Suprapubic skin (tissue), 3 donors: Measurements from ENCODE around the gene ZDHHC14.

ENCODE experiments used
- EP300 ChIP-seq: sonication (generic); formaldehyde crosslinking; IDR thresholded peaks from one replicate; pipeline ENCODE4 v1.6.1; 2017; ENCODE audit warnings: antibody characterized with exemption
- POLR2A ChIP-seq, 2 donors: fragments of 450-650 bp; IDR thresholded peaks; one replicate each; pipeline ENCODE4 v1.6.1; 2017; ENCODE audit warnings: antibody characterized with exemption in 2 of 2, mild to moderate bottlenecking in 2 of 2, moderate library complexity in 2 of 2
- TF ChIP-seq, protein P1 (sequence below), 2 donors: fragments of 200-600 bp in 1 of 2; fragments of 450-650 bp in 1 of 2; sonication (generic) in 1 of 2; IDR thresholded peaks; one replicate each; pipeline ENCODE4 v1.5.1; 2016 to 2019; ENCODE audit warnings: antibody characterized with exemption in 2 of 2, mild to moderate bottlenecking in 1 of 2, moderate library complexity in 1 of 2

DNA sequence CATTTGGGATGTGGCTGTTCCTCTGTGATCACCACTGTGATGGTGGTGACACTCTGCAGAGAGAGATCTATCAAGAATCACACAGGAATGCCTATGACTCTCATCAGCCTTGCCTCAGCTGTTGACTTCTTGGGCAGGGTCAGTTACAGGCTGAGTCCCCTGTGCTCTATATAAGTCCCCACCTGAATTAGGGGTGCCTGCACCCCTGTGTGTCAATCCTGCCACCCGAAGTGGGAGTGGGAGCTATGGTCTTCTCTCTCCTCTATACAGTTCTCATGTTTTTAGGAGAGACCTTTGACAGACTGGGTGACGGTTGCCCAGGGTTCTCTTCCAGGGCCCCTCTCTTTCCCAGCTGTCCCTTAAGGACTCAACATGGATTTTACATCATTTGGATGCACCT, 173.8 kb downstream of the ZDHHC14 start:
- TF ChIP-seq POLR2A (IDR thresholded peaks at IDR 0.05): no peak
- no peak for TF ChIP-seq EP300
- TF ChIP-seq, protein P1, sequence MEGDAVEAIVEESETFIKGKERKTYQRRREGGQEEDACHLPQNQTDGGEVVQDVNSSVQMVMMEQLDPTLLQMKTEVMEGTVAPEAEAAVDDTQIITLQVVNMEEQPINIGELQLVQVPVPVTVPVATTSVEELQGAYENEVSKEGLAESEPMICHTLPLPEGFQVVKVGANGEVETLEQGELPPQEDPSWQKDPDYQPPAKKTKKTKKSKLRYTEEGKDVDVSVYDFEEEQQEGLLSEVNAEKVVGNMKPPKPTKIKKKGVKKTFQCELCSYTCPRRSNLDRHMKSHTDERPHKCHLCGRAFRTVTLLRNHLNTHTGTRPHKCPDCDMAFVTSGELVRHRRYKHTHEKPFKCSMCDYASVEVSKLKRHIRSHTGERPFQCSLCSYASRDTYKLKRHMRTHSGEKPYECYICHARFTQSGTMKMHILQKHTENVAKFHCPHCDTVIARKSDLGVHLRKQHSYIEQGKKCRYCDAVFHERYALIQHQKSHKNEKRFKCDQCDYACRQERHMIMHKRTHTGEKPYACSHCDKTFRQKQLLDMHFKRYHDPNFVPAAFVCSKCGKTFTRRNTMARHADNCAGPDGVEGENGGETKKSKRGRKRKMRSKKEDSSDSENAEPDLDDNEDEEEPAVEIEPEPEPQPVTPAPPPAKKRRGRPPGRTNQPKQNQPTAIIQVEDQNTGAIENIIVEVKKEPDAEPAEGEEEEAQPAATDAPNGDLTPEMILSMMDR (IDR thresholded peaks at IDR 0.05): no peak
